AG04450 (cell line): Measurements from ENCODE around the gene ABCD3. TPM values are rescaled to one million over a fixed set of nuclear protein-coding genes. Genes with fewer than 3 reads are reported as not detected.
"Not testable (repeated sequence)": the region's sequence is repeated elsewhere in the genome, so short reads cannot be mapped to it uniquely, and the experiment has no call there.

ENCODE experiments used
- CTCF ChIA-PET: fragments of 300-600, 350-600 bp; formaldehyde crosslinking; extraction: SDS; loops from one replicate; lab custom pipeline; 2022; ENCODE audit warnings: antibody characterized with exemption, inconsistent platforms; lab: Charles Lee
- POLR2A ChIA-PET: fragments of 350-600 bp; formaldehyde crosslinking; extraction: SDS; loops from one replicate; lab custom pipeline; 2021; ENCODE audit warnings: antibody characterized with exemption, inconsistent platforms; lab: Yijun Ruan, JAX
- DNase-seq: peaks from one replicate; pipeline ENCODE4 v3.0.0-alpha.2; 2011; ENCODE audit warnings: low read depth, low spot score
- H3K27ac ChIP-seq: one replicate; pipeline ENCODE4 v1.5.1; 2012; ENCODE audit warnings: low read depth, low read length, control low read depth
- H3K27me3 ChIP-seq: one replicate; pipeline ENCODE4 v1.6.0; 2012; ENCODE audit warnings: low read length; ENCODE audit not compliant: control insufficient read depth, insufficient read depth
- H3K4me3 ChIP-seq: 2 replicates; pipeline ENCODE4 v1.5.1; 2011; ENCODE audit warnings: mild to moderate bottlenecking, low read depth, low read length, control low read depth
- H3K9me3 ChIP-seq: 2 replicates; pipeline ENCODE4 v1.5.1; 2012; ENCODE audit warnings: low read length; ENCODE audit not compliant: control insufficient read depth, insufficient read depth
- polyA plus RNA-seq: library from polyadenylated mRNA; depleted of rRNA; stranded (reverse); fragments of >200 nt; gene quantifications from 2 replicates; pipeline ENCODE4 v1.2.3, GENCODE V29; 2011
- TF ChIP-seq, protein P1 (sequence below): IDR thresholded peaks from 2 replicates; pipeline ENCODE4 v1.5.1; 2011; ENCODE audit warnings: low read depth, low read length, control low read depth, inconsistent platforms

ABCD3 gene
- polyA plus RNA-seq, 1 experiment, result 34.0 TPM

DNA sequence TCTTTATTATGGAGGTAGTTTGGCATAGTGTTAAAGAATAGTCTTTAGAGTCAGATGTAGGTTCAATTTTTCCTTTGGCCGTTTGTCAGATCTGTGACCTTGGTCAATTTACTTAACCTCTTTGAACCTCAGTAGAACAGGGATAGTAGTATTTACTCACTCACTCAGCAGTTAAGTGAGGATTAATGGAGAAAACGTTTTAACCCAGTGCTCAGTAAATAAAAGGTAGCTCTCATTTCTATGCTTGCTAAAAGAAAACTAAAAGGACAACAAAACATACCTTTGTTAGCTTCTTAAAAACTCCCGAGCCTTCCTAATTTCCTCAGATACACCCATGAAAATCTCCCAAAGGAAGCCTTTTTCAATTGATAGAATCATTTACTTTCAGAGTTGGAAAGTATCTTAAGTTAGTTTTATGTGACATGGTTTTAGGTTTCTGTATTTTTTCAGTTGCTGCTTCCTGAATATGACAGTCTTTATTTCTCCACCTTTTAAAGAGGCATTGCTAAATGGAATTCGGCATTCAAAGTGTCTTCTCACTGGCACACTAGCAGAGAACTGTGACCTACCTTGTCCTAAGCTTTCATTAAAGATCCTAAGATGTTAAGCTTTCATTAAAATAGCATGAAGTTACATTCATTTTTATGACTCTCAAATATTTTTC lies 7.8 kb downstream of the ABCD3 start:
- ChIA-PET CTCF (interaction anchor here (0.8 to 4.2 kb wide), 3 partner anchors 9 to 55 kb away, joined by 3 to 27 read pairs (median 3); no protein-coding TSS in a partner anchor), POLR2A (no interaction called here)
- Histone ChIP-seq H3K9me3 (peaks cover 8% of the 10 kb centered on the region; the same call in 1 of the 2 replicates), H3K27me3 (no peaks in the 10 kb centered on the region), H3K27ac (no peak overlapping the region), H3K4me3 (no peak overlapping the region)
- TF ChIP-seq, protein P1, sequence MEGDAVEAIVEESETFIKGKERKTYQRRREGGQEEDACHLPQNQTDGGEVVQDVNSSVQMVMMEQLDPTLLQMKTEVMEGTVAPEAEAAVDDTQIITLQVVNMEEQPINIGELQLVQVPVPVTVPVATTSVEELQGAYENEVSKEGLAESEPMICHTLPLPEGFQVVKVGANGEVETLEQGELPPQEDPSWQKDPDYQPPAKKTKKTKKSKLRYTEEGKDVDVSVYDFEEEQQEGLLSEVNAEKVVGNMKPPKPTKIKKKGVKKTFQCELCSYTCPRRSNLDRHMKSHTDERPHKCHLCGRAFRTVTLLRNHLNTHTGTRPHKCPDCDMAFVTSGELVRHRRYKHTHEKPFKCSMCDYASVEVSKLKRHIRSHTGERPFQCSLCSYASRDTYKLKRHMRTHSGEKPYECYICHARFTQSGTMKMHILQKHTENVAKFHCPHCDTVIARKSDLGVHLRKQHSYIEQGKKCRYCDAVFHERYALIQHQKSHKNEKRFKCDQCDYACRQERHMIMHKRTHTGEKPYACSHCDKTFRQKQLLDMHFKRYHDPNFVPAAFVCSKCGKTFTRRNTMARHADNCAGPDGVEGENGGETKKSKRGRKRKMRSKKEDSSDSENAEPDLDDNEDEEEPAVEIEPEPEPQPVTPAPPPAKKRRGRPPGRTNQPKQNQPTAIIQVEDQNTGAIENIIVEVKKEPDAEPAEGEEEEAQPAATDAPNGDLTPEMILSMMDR, result no peak
- DNase-seq, result no peak

DNA sequence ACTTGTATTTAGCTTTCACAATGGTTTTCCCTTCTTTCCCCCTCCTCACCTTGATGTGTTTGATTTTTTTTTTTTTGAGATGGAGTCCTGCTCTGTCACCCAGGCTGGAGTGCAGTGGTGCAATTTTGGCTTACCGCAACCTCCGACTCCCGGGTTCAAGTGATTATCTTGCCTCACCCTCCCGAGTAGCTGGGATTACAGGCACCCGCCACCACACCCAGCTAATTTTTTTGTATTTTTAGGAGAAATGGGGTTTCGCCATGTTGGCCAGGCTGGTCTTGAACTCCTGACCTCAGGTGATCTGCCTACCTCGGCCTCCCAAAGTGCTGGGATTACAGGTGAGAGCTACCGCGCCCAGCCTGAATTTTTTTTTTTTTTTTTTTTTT lies 8.3 kb downstream of the ABCD3 start:
- H3K27ac ChIP-seq, POLR2A ChIA-PET: not testable (repeated sequence)
- CTCF ChIA-PET, result interaction anchor here (0.8 to 4.2 kb wide), 2 partner anchors 9 to 37 kb away, joined by 3 to 27 read pairs; no protein-coding TSS in a partner anchor

DNA sequence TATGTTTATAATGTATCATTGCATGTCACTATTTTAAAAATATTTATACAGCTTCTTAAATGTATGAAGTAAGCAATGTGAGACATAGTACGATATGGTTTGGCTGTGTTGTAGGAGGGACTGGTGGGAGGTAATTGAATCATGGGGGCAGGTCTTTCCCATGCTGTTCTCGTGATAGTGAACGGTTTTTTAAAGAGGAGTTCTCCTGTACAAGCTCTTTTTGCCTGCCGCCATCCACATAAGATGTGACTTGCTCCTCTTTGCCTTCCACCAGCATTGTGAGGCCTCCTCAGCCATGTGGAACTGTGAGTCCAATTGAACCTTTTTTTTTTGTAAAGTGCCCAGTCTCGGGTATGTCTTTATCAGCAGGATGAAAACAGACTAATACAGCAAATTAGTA lies 10.3 kb downstream of the ABCD3 start:
- Histone ChIP-seq H3K27ac (no peak overlapping the region), H3K27me3 (no peaks in the 10 kb centered on the region), H3K4me3 (no peak overlapping the region), H3K9me3 (peaks cover 8% of the 10 kb centered on the region)
- TF ChIP-seq, protein P1, result no peak
- DNase-seq, result no peak
- ChIA-PET POLR2A (no interaction called here), CTCF (no interaction called here)

More for the DNA sequence above, 8.3 kb downstream of the ABCD3 start:
- DNase-seq, H3K9me3 ChIP-seq, H3K27me3 ChIP-seq, H3K4me3 ChIP-seq: not testable (repeated sequence)

DNA sequence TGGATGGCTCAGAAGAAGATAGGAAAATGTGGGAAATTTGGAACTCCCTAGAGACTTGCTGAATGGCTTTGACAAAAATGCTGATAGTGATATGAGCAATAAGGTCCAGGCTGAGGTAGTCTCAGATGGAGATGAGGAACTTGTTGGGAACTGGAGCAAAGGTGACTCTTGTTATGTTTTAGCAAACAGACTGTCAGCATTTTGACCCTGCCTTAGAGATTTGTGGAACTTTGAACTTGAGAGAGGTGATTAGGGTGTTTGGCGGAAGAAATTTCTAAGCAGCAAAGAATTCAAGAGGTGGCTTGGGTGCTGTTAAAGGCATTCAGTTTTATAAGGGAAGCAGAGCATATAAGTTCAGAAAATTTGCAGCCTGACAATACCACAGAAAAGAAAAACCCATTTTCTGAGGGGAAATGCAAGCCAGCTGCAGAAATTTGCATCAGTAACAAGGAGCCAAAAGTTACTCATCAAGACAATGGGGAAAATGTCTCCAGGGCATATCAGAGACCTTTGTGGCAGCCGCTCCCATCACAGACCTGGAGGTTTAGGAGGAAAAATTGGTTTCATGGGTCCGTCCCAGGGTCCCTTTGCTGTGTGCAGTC lies 10.8 kb downstream of the ABCD3 start:
- CTCF ChIA-PET, DNase-seq, H3K27ac ChIP-seq, H3K4me3 ChIP-seq, H3K9me3 ChIP-seq, POLR2A ChIA-PET, H3K27me3 ChIP-seq: not testable (repeated sequence)

DNA sequence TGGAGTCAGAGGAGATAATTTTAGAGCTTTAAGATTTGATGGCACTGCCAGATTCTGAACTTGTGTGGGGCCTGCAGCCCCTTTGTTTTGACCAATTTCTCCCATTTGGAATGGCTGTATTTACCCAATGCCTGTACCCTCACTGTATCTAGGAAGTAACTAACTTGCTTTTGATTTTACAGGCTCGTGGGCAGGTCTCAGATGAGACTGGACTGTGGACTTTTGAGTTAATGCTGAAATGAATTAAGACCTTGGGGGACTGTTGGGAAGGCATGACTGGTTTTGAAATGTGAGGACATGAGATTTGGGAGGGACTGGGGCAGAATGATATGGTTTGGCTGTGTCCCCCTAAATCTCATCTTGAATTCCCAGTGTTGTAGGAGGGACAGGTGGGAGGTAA lies 11.9 kb downstream of the ABCD3 start:
- H3K27me3 ChIP-seq, H3K4me3 ChIP-seq, H3K27ac ChIP-seq, H3K9me3 ChIP-seq, CTCF ChIA-PET, POLR2A ChIA-PET, DNase-seq: not testable (repeated sequence)

DNA sequence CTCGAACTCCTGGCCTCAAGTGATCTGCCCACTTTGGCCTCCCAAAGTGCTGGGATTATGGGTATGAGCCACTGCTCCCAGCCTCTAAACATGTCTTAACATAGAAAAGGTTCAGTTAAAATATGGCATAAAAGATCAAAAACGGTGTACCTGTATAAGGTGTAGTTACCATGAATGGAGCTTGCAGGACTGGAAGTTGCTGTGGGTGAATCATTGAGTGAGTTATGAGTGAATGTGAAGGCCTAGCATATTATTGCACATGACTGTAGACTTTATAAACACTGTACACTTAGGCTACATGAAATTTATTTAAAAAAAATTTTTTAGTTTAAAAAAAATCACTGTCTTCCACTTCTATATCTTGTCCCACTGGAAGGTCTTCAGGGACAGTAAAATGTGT lies 15.7 kb downstream of the ABCD3 start:
- Histone ChIP-seq H3K27ac (no peak overlapping the region), H3K27me3 (no peaks in the 10 kb centered on the region), H3K9me3 (peaks cover 8% of the 10 kb centered on the region), H3K4me3 (no peak overlapping the region)
- ChIA-PET CTCF (interaction anchor here (1.0 kb wide), 1 partner anchor 30 kb away, joined by 3 read pairs; no protein-coding TSS in a partner anchor), POLR2A (no interaction called here)
- TF ChIP-seq, protein P1, result no peak
- DNase-seq, result no peak
